ENCODE results near the gene IQCF2. TPM values are rescaled to one million over a fixed set of nuclear protein-coding genes. Genes with fewer than 3 reads are reported as not detected.

IQCF2 gene
- polyA plus RNA-seq, 1 donor from 2014 or later: not detected

Small RNAs within 50 kb of the gene (small RNA-seq; reads per million reads assigned to genes)
- gene RN7SL504P: 0 to 0.06 (median 0) reads per million in 3 experiments

Other genes starting within 250 kb of the IQCF2 start
- gene TEX264, start 190.4 kb upstream of the IQCF2 start, polyA plus RNA-seq: 33.0 and 35.4 TPM in 2 replicates
- 9.1 and 11.6 TPM in 2 replicates for gene GRM2, start 154.5 kb upstream of the IQCF2 start, polyA plus RNA-seq
- gene IQCF6, start 82.4 kb upstream of the IQCF2 start, polyA plus RNA-seq: not detected in 2 replicates
- not detected in 2 replicates for gene IQCF5, start 14.0 kb downstream of the IQCF2 start, polyA plus RNA-seq
- gene IQCF1, start 41.7 kb downstream of the IQCF2 start, polyA plus RNA-seq: not detected in 2 replicates
- 26.8 and 26.9 TPM in 2 replicates for gene RRP9, start 80.3 kb downstream of the IQCF2 start, polyA plus RNA-seq
- gene PARP3, start 80.7 kb downstream of the IQCF2 start, polyA plus RNA-seq: 5.3 and 5.6 TPM in 2 replicates
- gene GPR62, start 93.8 kb downstream of the IQCF2 start, polyA plus RNA-seq: not detected in 2 replicates
- 251 and 327 TPM in 2 replicates for gene PCBP4, start 105.8 kb downstream of the IQCF2 start, polyA plus RNA-seq
- gene ABHD14B, start 112.4 kb downstream of the IQCF2 start, polyA plus RNA-seq: 0.50 and 0.81 TPM in 2 replicates
- gene ABHD14A, start 113.4 kb downstream of the IQCF2 start, polyA plus RNA-seq: 57.8 and 75.8 TPM in 2 replicates
- gene ACY1, start 121.9 kb downstream of the IQCF2 start, polyA plus RNA-seq: 14.4 and 17.9 TPM in 2 replicates
- gene RPL29, start 134.3 kb downstream of the IQCF2 start, polyA plus RNA-seq: 846 and 977 TPM in 2 replicates
- gene DUSP7, start 195.0 kb downstream of the IQCF2 start, polyA plus RNA-seq: 8.5 and 9.3 TPM in 2 replicates